HG03342 (cell line): ENCODE measurements around the gene RASGRF1.
"Not testable (repeated sequence)": the region's sequence is repeated elsewhere in the genome, so short reads cannot be mapped to it uniquely, and the experiment has no call there.

Source experiments
- ATAC-seq: cut with Tn5 transposase; IDR thresholded peaks from one replicate; pipeline ENCODE4 v1.9.1; 2021; ENCODE audit warnings: mild to moderate bottlenecking, moderate library complexity; ENCODE audit not compliant: unreplicated experiment

The RASGRF1 gene

GRCh38 chr15:78937132-78937739, 153.3 kb downstream of the RASGRF1 start:
- ATAC-seq: no peak

- ATAC-seq: no peak
These were observed 155.9 kb downstream of the RASGRF1 start for GRCh38 chr15:78934655-78935023.

DNA sequence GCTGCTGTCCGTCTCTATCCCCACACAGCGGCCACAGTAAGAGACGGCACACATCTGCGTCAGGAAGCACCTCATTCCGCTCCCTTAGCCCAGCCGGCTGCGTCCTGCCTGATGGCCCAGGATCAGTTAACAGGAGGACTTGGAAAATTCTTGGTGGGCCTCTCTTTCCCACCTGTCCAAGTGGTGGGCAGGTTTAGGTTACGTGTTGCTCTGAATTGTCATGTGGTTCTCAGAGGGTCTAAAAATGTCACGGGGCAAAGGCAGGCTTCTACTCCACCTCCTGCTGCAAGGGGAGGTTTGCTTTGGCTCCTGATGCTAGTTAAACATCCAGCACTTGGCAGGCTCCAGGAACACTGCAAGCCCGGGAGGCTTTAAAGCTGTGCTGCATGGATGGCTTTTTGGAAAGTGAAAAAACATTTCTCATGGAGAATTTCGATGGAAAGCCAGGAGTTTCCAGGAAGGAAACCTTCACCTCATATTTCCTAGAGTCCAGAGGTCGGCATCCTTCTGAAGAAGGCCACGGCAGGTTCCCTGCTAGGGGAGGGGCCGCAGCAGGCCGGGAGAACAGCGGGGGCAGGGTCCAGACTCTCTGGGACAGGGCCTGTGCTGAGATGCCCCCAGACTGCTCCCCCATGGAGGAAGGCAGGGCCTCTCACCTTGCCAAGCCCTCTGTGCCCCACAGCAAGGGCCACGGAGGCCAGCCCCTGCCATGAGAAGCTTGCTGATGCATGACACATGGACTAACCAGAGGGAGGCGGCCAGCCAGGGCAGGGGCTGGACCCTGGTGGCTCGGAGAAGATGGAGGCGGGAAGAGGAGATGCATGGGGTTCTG, 156.5 kb downstream of the RASGRF1 start:
- no peak for ATAC-seq

DNA sequence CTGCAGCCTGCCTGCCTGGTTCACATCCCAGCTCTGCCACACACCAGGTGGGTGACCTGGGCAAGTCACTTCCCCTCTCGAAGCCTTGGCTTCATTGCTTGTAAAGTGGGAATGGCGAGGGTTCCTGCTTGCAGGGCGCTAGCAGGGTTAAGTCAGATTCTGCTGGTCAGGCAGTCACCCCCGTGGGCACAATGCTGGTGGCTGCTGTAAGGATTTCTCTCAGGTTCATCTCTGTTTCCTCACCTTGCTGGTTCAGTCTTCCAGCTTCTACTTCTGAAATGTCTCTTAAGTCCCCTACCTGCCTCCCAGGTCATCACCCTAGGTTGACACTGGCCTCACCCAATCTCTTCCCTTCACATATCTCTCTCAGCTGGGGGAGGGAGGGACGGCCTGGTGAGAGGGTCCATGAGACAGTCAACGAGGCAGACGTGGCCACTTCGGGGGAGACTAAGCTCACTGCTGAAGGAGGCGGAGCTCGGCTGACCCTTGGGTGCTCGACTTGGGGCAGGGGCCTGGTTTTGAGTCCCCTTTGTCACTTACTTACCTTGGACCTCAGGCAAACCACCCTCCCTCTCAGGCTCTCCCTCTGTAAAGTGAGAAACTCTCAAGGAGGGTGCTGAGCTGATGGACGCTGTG, 157.3 kb downstream of the RASGRF1 start:
- no peak for ATAC-seq

DNA sequence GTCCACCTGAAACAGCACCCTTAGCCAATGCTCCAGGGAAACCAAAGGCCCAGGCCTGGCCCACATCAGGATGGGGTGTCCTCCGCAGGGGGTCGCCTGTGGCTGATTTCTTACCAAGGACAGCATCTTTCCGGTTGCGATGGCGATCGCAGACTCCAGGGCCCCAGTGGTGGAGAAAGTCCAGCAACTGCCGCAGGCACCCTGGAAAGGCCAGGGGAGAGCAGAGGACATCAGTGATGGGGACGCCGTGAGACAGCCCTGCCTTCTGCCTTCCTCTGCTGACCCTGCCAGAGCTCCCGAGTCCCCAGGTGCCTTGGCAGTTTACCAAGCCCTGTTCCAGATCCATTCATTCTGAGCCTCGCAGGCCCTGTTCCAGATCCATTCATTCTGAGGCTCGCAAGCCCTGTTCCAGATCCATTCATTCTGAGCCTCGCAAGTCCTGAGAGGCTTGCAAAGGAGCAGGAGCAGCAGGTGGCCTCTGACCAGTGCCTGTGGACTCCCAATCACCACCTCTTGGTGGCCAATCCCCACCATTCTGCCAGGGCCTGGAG, 158.2 kb downstream of the RASGRF1 start:
- no peak for ATAC-seq

DNA sequence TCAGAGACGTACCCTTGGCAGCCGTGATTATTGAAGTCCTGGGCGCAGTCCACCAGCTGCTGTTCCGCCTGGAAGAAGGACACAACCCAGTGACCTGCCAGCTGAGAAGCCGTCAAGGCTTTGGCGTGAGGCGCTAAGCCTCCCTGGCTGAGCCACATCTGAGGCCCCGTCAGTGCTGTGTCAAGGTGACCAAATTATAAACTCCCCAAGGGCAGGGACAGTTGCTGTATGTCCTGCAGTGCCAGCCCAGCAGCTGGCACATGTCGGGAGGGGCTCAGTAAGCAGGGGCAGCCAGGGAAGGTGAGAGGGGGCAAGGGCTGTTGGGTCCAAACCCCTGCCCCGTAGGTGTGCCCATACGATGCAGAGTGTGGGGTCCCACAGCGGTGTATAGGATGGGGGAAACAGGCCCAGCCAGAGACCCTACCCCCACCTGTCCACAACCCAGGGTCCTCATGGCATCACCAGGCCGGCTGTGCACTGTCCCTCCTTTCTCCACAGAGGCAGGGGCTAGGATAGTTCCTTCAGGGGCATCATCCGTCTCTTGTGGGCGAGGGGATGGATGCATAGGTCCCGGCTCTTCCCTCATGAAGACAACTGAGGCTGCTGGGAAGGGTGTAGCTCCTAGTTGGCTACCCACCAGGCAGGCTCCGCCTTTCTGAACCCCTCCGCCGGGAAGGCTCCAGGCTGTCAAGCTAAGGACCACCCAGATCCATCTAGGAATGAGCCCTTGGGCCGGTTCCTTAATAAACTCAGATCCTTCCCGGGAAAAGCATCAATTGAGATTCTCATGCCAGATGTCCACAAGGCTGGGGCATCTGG, 158.9 kb downstream of the RASGRF1 start:
- ATAC-seq: no peak

DNA sequence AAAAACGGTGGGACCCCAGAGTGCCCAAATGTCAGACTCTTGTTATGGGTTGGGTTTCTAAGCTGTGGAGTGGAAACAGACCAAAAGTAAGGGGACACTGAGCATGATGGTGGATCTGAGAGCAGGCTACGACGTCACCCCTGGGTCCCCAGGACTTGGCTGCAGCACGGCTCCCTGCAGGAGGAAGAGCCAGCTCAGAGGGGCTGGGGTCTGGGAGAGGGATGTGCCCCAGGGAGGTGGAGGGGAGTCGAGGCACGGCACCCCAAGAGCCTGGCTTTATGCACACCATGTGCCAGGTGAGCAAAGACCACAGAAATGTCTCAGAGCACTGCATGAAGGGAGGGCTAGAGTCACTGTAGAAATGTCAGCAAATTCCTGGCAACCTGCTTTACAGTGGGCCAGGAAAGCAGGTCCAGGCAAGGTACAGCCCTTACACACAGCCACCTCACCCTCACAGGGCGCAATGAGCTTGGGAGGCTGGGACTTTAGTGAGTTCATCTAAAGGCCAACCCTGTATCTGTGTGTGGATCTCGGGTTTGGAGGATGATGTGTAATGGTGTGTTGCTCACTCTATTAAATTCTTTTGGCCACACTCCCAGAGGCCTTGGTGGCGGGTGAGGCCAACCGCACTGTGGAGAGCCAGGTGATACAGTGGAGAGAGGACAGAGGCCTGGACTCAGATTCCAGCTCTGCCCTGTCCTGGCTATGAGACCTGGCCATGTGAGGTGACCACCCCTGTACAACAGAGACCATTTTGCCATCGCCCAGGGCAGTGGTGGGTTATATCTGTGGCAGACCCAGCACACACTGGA, 159.8 kb downstream of the RASGRF1 start:
- no peak for ATAC-seq

- ATAC-seq: no peak
These were observed 160.9 kb downstream of the RASGRF1 start for GRCh38 chr15:78929536-78930264.

DNA sequence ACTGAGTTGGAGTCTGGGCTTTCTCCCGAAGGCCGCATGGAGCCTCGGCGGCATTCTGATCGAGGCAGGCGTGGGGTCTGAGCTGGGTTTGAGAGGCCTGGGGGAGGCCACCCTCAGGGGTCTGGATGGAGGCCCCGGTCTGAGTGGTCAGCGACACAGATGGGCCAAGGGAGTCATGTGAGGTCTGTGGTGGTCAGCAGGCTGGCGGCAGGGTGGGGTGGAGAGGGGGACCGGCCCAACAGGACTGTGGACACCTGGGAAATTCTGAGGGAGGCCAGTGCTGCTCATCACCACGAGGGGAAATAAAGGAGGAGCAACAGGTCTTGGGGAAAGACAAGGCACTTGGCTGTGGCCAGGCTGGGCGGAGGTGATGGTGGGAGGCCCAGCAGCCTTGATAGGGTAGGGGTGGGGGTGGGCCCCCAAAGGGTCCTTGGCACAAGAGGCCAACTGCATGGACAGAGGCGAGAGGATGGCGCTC, 161.9 kb downstream of the RASGRF1 start:
- ATAC-seq: no peak

DNA sequence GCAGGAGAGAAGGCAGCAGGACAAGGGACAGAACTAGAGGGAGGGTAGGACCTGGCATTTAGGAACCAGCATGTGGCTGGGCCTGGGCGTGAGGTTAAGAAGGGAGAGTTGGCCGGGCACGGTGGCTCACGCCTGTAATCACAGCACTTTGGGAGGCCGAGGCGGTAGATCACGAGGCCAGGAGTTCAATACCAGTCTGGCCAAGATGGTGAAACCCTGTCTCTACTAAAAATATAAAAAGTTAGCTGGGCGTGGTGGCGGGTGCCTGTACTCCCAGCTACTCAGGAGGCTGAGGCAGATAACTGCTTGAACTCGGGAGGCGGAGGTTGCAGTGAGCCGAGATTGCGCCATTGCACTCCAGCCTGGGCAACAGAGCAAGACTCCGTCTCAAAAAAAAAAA, 162.4 kb downstream of the RASGRF1 start:
- not testable (repeated sequence) for ATAC-seq

GRCh38 chr15:78927077-78927790, 163.3 kb downstream of the RASGRF1 start:
- no peak for ATAC-seq

DNA sequence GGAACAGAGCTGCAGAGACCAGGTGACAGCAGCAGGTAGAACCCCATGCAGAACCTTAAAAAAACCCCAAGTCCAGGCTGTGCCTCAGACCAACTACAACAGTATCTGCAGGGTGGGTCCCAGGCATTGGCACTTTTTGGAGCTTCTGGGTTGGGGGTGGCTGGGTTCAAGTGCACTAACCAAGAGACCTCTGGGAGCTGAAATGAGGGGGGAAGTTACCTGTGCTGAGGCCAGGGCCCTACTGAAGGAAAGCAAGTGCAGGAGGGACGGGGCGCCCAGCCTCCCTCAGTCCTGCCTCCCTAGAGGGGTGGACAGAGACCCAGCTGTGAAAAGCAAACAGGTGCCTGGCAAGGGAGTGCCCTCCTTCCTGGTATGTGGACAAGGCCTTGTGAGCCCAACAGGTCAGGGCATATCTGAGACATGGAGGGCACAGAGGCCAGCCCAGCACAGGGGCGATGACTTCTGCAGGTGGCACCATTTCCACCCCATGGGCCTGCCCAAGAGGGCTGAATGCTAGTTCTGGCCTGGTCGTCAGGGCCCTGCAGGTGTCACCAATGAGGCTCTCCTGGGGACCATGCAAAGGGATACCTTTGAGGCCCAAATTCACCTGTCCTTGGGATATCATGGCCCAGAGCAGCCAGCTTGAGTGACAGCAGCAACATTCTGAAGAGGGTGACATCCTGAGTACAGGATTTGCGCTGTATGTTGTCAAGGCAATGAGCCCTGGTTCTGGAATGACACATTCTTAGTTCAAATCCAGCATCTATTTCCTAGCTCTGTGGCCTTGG, 164.4 kb downstream of the RASGRF1 start:
- no peak for ATAC-seq

GRCh38 chr15:78925076-78925624, 165.4 kb downstream of the RASGRF1 start:
- no peak for ATAC-seq

- no peak for ATAC-seq
These were observed 166.9 kb downstream of the RASGRF1 start for GRCh38 chr15:78923480-78924360.

GRCh38 chr15:78923015-78923414, 167.6 kb downstream of the RASGRF1 start:
- no peak for ATAC-seq

- ATAC-seq: no peak
These were observed 168.1 kb downstream of the RASGRF1 start for GRCh38 chr15:78922527-78922926.

- ATAC-seq: no peak
These were observed 168.6 kb downstream of the RASGRF1 start for GRCh38 chr15:78921940-78922339.
